H1 (cell line): ENCODE data around the gene MRPL9. TPM values are rescaled to one million over a fixed set of nuclear protein-coding genes. Genes with fewer than 3 reads are reported as not detected.

Experiments used
- CTCF ChIA-PET: fragments of 300-600 bp; sonication (Branson Sonifier 250); formaldehyde crosslinking; loops from one replicate; lab custom pipeline; 2021; ENCODE audit not compliant: partially characterized antibody; lab: Charles Lee
- POLR2A ChIA-PET: fragments of 300-600 bp; sonication (Branson Sonifier 250); formaldehyde crosslinking; loops from one replicate; lab custom pipeline; 2021; ENCODE audit warnings: inconsistent platforms; ENCODE audit not compliant: partially characterized antibody; lab: Charles Lee
- DNase-seq, 2 experiments: peaks; one replicate each; pipeline versions ENCODE4 v3.0.0 to v3.0.0-alpha.2; 2010 to 2022; ENCODE audit warnings: low spot score in 2 of 2, low read depth in 1 of 2, mixed read lengths in 1 of 2
- FAIRE-seq: peaks from 2 replicates; lab custom pipeline; 2011; peaks lifted over from hg19 to GRCh38; lab: Jason Lieb, UNC
- H2AFZ ChIP-seq: 2 replicates; pipeline ENCODE4 v1.8.1; 2012; ENCODE audit warnings: low read length, inconsistent platforms
- H2AK5ac ChIP-seq: 2 replicates; pipeline ENCODE4 v1.6.1; 2013; ENCODE audit warnings: low read depth, low read length
- H2BK120ac ChIP-seq: replicated peaks from 2 replicates; pipeline ENCODE3; 2013; ENCODE audit warnings: low read depth, low read length, inconsistent platforms
- H2BK12ac ChIP-seq: 2 replicates; pipeline ENCODE4 v1.6.1; 2013; ENCODE audit warnings: low read depth, low read length
- H2BK15ac ChIP-seq: 2 replicates; pipeline ENCODE4 v1.6.1; 2013; ENCODE audit warnings: low read length
- H2BK20ac ChIP-seq: 2 replicates; pipeline ENCODE4 v1.6.1; 2013; ENCODE audit warnings: low read length
- H2BK5ac ChIP-seq: 2 replicates; pipeline ENCODE4 v1.6.1; 2013; ENCODE audit warnings: low read depth, low read length
- H3K14ac ChIP-seq: 2 replicates; pipeline ENCODE4 v1.6.1; 2013; ENCODE audit warnings: inconsistent platforms; ENCODE audit not compliant: insufficient read length
- H3K18ac ChIP-seq: 2 replicates; pipeline ENCODE4 v1.6.1; 2013; ENCODE audit warnings: low read length; ENCODE audit errors: extremely low read depth
- H3K23ac ChIP-seq: 2 replicates; pipeline ENCODE4 v1.6.1; 2013; ENCODE audit warnings: inconsistent platforms; ENCODE audit not compliant: insufficient read length
- H3K23me2 ChIP-seq: 2 replicates; pipeline ENCODE4 v1.6.1; 2013; ENCODE audit warnings: low read depth, low read length
- H3K27ac ChIP-seq: 2 replicates; pipeline ENCODE4 v1.6.1; 2011; ENCODE audit warnings: low read depth, low read length, inconsistent platforms
- H3K27me3 ChIP-seq, 4 experiments: replicated peaks in 1 of 4; 1 replicate in 1 of 4; 2 replicates in 3 of 4; pipeline versions ENCODE4 v1.6.1 to v1.8.1; 2011 to 2013; ENCODE audit warnings: low read length in 3 of 4, mild to moderate bottlenecking in 3 of 4, inconsistent platforms in 2 of 4, mixed read lengths in 2 of 4, moderate library complexity in 1 of 4; ENCODE audit not compliant: control insufficient read depth in 3 of 4, insufficient read depth in 3 of 4; ENCODE audit errors: extremely low read depth in 1 of 4
- H3K36me3 ChIP-seq, 4 experiments: 2 replicates each; pipeline versions ENCODE4 v1.6.1 to v1.8.1; 2011 to 2013; ENCODE audit warnings: mild to moderate bottlenecking in 4 of 4, low read length in 3 of 4, moderate library complexity in 2 of 4, control low read depth in 1 of 4, inconsistent platforms in 1 of 4; ENCODE audit not compliant: insufficient read depth in 4 of 4, control insufficient read depth in 2 of 4
- H3K4ac ChIP-seq: replicated peaks from 2 replicates; pipeline ENCODE3; 2013; ENCODE audit warnings: low read length, low read depth, mixed read lengths, inconsistent platforms; ENCODE audit not compliant: insufficient read length
- H3K4me1 ChIP-seq, 4 experiments: replicated peaks in 1 of 4; 1 replicate in 1 of 4; 2 replicates in 3 of 4; pipeline versions ENCODE4 v1.6.1 to v1.8.1; 2011 to 2013; ENCODE audit warnings: low read length in 3 of 4, inconsistent platforms in 2 of 4, mixed read lengths in 1 of 4; ENCODE audit not compliant: insufficient read depth in 4 of 4, control insufficient read depth in 3 of 4
- H3K4me2 ChIP-seq, 2 experiments: 2 replicates each; pipeline versions ENCODE4 v1.6.1 to v1.8.1; 2011 to 2013; ENCODE audit warnings: low read depth in 2 of 2, low read length in 2 of 2, control low read depth in 1 of 2, inconsistent platforms in 1 of 2, mild to moderate bottlenecking in 1 of 2; ENCODE audit not compliant: insufficient read depth in 1 of 2
- H3K4me3 ChIP-seq, 4 experiments: fragments of 200-600, 300-600 bp in 1 of 4; sonication (generic), shearing (Covaris generic), sonication (Bioruptor Twin) in 1 of 4; 2 replicates each; pipeline versions ENCODE4 v1.5.1 to v1.8.1; 2011 to 2016; ENCODE audit warnings: low read length in 4 of 4, low read depth in 3 of 4, control low read depth in 2 of 4, inconsistent platforms in 2 of 4, mild to moderate bottlenecking in 2 of 4, mixed read lengths in 1 of 4, moderate library complexity in 1 of 4; ENCODE audit not compliant: insufficient read depth in 2 of 4; ENCODE audit errors: extremely low read depth in 1 of 4
- H3K56ac ChIP-seq: replicated peaks from 2 replicates; pipeline ENCODE3; 2013; ENCODE audit warnings: low read depth, mild to moderate bottlenecking, mixed read lengths, low read length, inconsistent platforms; ENCODE audit not compliant: insufficient read length
- H3K79me1 ChIP-seq: 2 replicates; pipeline ENCODE4 v1.6.1; 2013; ENCODE audit warnings: low read depth, low read length, control low read depth
- H3K79me2 ChIP-seq, 2 experiments: 2 replicates each; pipeline versions ENCODE4 v1.6.1 to v1.8.1; 2012 to 2013; ENCODE audit warnings: low read length in 2 of 2, mild to moderate bottlenecking in 2 of 2, inconsistent platforms in 1 of 2; ENCODE audit not compliant: insufficient read depth in 2 of 2, control insufficient read depth in 1 of 2
- H3K9ac ChIP-seq, 4 experiments: replicated peaks in 1 of 4; 1 replicate in 1 of 4; 2 replicates in 3 of 4; pipeline versions ENCODE4 v1.6.1 to v1.8.1; 2011 to 2013; ENCODE audit warnings: low read depth in 3 of 4, low read length in 3 of 4, control low read depth in 2 of 4, mild to moderate bottlenecking in 2 of 4, moderate library complexity in 2 of 4, inconsistent platforms in 1 of 4; ENCODE audit errors: extremely low read depth in 1 of 4
- H3K9me3 ChIP-seq, 2 experiments: 2 replicates each; pipeline versions ENCODE4 v1.6.1 to v1.8.1; 2012 to 2013; ENCODE audit warnings: mild to moderate bottlenecking in 2 of 2, moderate library complexity in 2 of 2, control low read depth in 1 of 2, inconsistent platforms in 1 of 2, low read depth in 1 of 2, low read length in 1 of 2, mixed read lengths in 1 of 2; ENCODE audit not compliant: insufficient read depth in 2 of 2
- H4K20me1 ChIP-seq, 2 experiments: replicated peaks in 1 of 2; 2 replicates each; pipeline versions ENCODE3 to v1.8.1; 2011 to 2013; ENCODE audit warnings: inconsistent platforms in 2 of 2, low read length in 2 of 2, mild to moderate bottlenecking in 1 of 2; ENCODE audit not compliant: insufficient read depth in 2 of 2, control insufficient read depth in 1 of 2
- H4K5ac ChIP-seq: 2 replicates; pipeline ENCODE4 v1.6.1; 2013; ENCODE audit warnings: low read length, low read depth, mixed read lengths, inconsistent platforms; ENCODE audit not compliant: insufficient read length
- H4K8ac ChIP-seq: 2 replicates; pipeline ENCODE4 v1.8.0; 2013; ENCODE audit warnings: mild to moderate bottlenecking, moderate library complexity, low read length, inconsistent platforms; ENCODE audit not compliant: insufficient read depth; ENCODE audit errors: extremely low read depth
- H4K91ac ChIP-seq: replicated peaks from 2 replicates; pipeline ENCODE3; 2013; ENCODE audit warnings: low read length, mixed read lengths, inconsistent platforms; ENCODE audit not compliant: insufficient read length
- MAFK ChIP-seq: IDR thresholded peaks from 2 replicates; pipeline ENCODE4 v1.6.1; 2012; ENCODE audit warnings: low read depth, mild to moderate bottlenecking, improper control_type of control experiment, low read length
- PHF8 ChIP-seq: fragments of 200-600 bp; sonication (generic); conservative IDR thresholded peaks from 2 replicates; pipeline ENCODE4 v1.7.1; 2012; ENCODE audit warnings: low read depth, mild to moderate bottlenecking, inconsistent platforms, low read length, moderate library complexity
- RAD21 ChIP-seq, 2 experiments: IDR thresholded peaks in 1 of 2; conservative IDR thresholded peaks in 1 of 2; 2 replicates each; pipeline ENCODE4 v1.6.1; 2011; ENCODE audit warnings: low read depth in 2 of 2, low read length in 2 of 2, improper control_type of control experiment in 1 of 2, inconsistent platforms in 1 of 2, mild to moderate bottlenecking in 1 of 2, moderate library complexity in 1 of 2
- WGBS, 2 experiments: shearing (Covaris generic) in 1 of 2; methylation state at CpG; one replicate each; pipeline versions ENCODE4 v1.1.6 to v1.1.7; 2013 to 2015; ENCODE audit warnings: low lambda C conversion rate in 2 of 2, mixed read lengths in 2 of 2, inconsistent platforms in 1 of 2, low coverage in 1 of 2, missing lambda C conversion rate in 1 of 2; ENCODE audit not compliant: insufficient replicate concordance in 2 of 2, insufficient coverage in 1 of 2, insufficient read length in 1 of 2; ENCODE audit errors: extremely low coverage in 1 of 2, missing lambda C conversion rate in 1 of 2; 5-methylcytosine and 5-hydroxymethylcytosine counted together
- polyA plus RNA-seq, 7 experiments: library from polyadenylated mRNA; depleted of rRNA in 3 of 7; stranded (reverse) in 5 of 7; unstranded in 2 of 7; fragments of >200 nt in 5 of 7; fragments of 200-250 nt in 2 of 7; gene quantifications; 1 replicate in 5 of 7; 2 replicates in 1 of 7; 4 replicates in 1 of 7; pipeline versions ENCODE4 v1.2.1 to v1.2.3, GENCODE V29; 2011 to 2013; ENCODE audit warnings: missing spikeins in 2 of 7, mixed read lengths in 2 of 7
- total RNA-seq: library from RNA; stranded (reverse); fragmentation: NEBNext Ultra II Directional; extraction: Animal tissue kit (Norgen Biotek cat#: 25700); gene quantifications from 2 replicates; pipeline ENCODE4 v1.2.1, GENCODE V29; 2021

The MRPL9 gene
- total and polyA plus RNA-seq, 2 of the 8 experiments (the other 6 are each of a cell fraction or from before 2014, with no cell fraction given): 74.9 to 113 TPM

DNA sequence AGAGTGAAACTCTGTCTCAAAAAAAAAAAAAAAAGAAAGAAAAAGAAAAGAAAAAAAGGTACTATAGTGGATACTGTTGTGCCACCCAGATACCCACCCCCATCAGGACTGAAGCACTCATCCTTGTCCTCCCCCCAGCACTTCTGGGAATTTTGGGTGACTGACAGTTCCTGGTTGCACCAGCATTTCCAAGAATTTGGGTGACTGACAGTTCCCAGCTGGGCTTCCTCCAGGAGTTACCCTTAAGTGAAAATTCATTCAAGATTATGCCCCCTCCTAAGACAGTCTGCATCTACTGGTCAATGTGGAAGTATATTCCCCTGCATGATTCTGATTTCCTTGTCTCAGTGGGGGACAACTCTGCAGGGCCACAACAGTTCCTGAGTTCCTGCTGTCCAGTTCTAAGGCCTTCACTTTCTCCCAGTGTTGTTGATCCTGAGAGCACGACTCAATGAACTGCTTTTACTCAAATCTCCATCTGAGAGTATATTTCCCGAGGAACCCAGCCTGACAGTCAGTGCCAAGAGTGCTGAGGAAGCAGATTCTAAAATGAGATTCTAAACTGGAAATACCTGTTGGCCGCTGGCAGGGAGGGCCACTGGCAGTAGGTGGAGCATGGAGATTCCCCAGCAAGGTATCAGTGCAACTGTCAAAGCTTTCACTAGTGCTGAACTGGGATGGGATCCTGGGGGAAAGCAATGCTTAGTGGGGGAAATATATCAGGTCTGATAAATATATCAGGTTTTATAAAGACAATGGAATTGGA is 23.5 kb downstream of the MRPL9 start:
- Histone ChIP-seq H3K56ac (no peak overlapping the region), H3K4ac (no peak overlapping the region), H3K79me2 (no peaks in the 10 kb centered on the region), H2BK120ac (no peak overlapping the region), H4K91ac (no peak overlapping the region), H3K4me1 (peaks cover 0 to 5% (median 3%) of the 10 kb centered on the region in 4 experiments; a peak in 3 of 7 replicates), H2BK12ac (no peak overlapping the region), H3K79me1 (no peaks in the 10 kb centered on the region), H3K9ac (no peak overlapping the region), H4K5ac (no peak overlapping the region), H2BK15ac (no peak overlapping the region), H2BK5ac (no peak overlapping the region), H3K4me3 (no peak overlapping the region), H2BK20ac (no peak overlapping the region), H3K4me2 (no peak overlapping the region), H3K27ac (no peak overlapping the region), H3K9me3 (peaks cover 16 to 18% of the 10 kb centered on the region in 2 experiments), H2AFZ (no peak overlapping the region), H2AK5ac (no peak overlapping the region), H3K18ac (no peak overlapping the region), H4K20me1 (no peaks in the 10 kb centered on the region), H4K8ac (no peak overlapping the region)
- CTCF ChIA-PET: interaction anchor here (1.2 to 3.4 kb wide), 6 partner anchors 23 to 191 kb away, joined by 3 to 13 read pairs (median 6); partner anchors contain the start of gene CELF3
- POLR2A ChIA-PET: interaction anchor here (0.7 kb wide), 1 partner anchor 100 kb away, joined by 3 read pairs; the partner anchor contains the start of gene C2CD4D
- no peak for FAIRE-seq
- peak in 1 of 2 experiments; percentile 6; a peak in 1 of 4 replicates for TF ChIP-seq RAD21 (IDR thresholded peaks at IDR 0.05 in 1 of 2, conservative IDR thresholded peaks at IDR 0.05 in 1 of 2; ENCODE audit: low read depth in 2 of 2, low read length in 2 of 2)
- no peak for TF ChIP-seq PHF8
- peak; percentile 81 for TF ChIP-seq MAFK
- TF ChIP-seq, all 59 proteins: peak for 2
- no peak overlapping the region for H3K14ac ChIP-seq
- no peak overlapping the region for H3K23ac ChIP-seq
- no peaks in the 10 kb centered on the region; a peak in 1 of 7 replicates for H3K27me3 ChIP-seq
- 93% methylated on average over 3 of the region's 3 CpGs; no CpG with 5 or more reads in 1 of the 2 experiments for WGBS, 2 experiments
- H3K36me3 ChIP-seq: no peaks in the 10 kb centered on the region
- no peak for DNase-seq
- H3K23me2 ChIP-seq: no peaks in the 10 kb centered on the region
